H1 (cell line): ENCODE measurements around the gene GBF1. TPM values are rescaled to one million over a fixed set of nuclear protein-coding genes. Genes with fewer than 3 reads are reported as not detected.

Experiments used
- CTCF ChIA-PET: fragments of 300-600 bp; sonication (Branson Sonifier 250); formaldehyde crosslinking; loops from one replicate; lab custom pipeline; 2021; ENCODE audit not compliant: partially characterized antibody; lab: Charles Lee
- POLR2A ChIA-PET: fragments of 300-600 bp; sonication (Branson Sonifier 250); formaldehyde crosslinking; loops from one replicate; lab custom pipeline; 2021; ENCODE audit warnings: inconsistent platforms; ENCODE audit not compliant: partially characterized antibody; lab: Charles Lee
- DNase-seq, 2 experiments: peaks; one replicate each; pipeline versions ENCODE4 v3.0.0 to v3.0.0-alpha.2; 2010 to 2022; ENCODE audit warnings: low spot score in 2 of 2, low read depth in 1 of 2, mixed read lengths in 1 of 2
- FAIRE-seq: peaks from 2 replicates; lab custom pipeline; 2011; peaks lifted over from hg19 to GRCh38; lab: Jason Lieb, UNC
- H2AFZ ChIP-seq: 2 replicates; pipeline ENCODE4 v1.8.1; 2012; ENCODE audit warnings: low read length, inconsistent platforms
- H2AK5ac ChIP-seq: 2 replicates; pipeline ENCODE4 v1.6.1; 2013; ENCODE audit warnings: low read depth, low read length
- H2BK120ac ChIP-seq: replicated peaks from 2 replicates; pipeline ENCODE3; 2013; ENCODE audit warnings: low read depth, low read length, inconsistent platforms
- H2BK12ac ChIP-seq: 2 replicates; pipeline ENCODE4 v1.6.1; 2013; ENCODE audit warnings: low read depth, low read length
- H2BK15ac ChIP-seq: 2 replicates; pipeline ENCODE4 v1.6.1; 2013; ENCODE audit warnings: low read length
- H2BK20ac ChIP-seq: 2 replicates; pipeline ENCODE4 v1.6.1; 2013; ENCODE audit warnings: low read length
- H2BK5ac ChIP-seq: 2 replicates; pipeline ENCODE4 v1.6.1; 2013; ENCODE audit warnings: low read depth, low read length
- H3K14ac ChIP-seq: 2 replicates; pipeline ENCODE4 v1.6.1; 2013; ENCODE audit warnings: inconsistent platforms; ENCODE audit not compliant: insufficient read length
- H3K18ac ChIP-seq: 2 replicates; pipeline ENCODE4 v1.6.1; 2013; ENCODE audit warnings: low read length; ENCODE audit errors: extremely low read depth
- H3K23ac ChIP-seq: 2 replicates; pipeline ENCODE4 v1.6.1; 2013; ENCODE audit warnings: inconsistent platforms; ENCODE audit not compliant: insufficient read length
- H3K23me2 ChIP-seq: 2 replicates; pipeline ENCODE4 v1.6.1; 2013; ENCODE audit warnings: low read depth, low read length
- H3K27ac ChIP-seq: 2 replicates; pipeline ENCODE4 v1.6.1; 2011; ENCODE audit warnings: low read depth, low read length, inconsistent platforms
- H3K27me3 ChIP-seq, 4 experiments: replicated peaks in 1 of 4; 1 replicate in 1 of 4; 2 replicates in 3 of 4; pipeline versions ENCODE4 v1.6.1 to v1.8.1; 2011 to 2013; ENCODE audit warnings: low read length in 3 of 4, mild to moderate bottlenecking in 3 of 4, inconsistent platforms in 2 of 4, mixed read lengths in 2 of 4, moderate library complexity in 1 of 4; ENCODE audit not compliant: control insufficient read depth in 3 of 4, insufficient read depth in 3 of 4; ENCODE audit errors: extremely low read depth in 1 of 4
- H3K36me3 ChIP-seq, 4 experiments: 2 replicates each; pipeline versions ENCODE4 v1.6.1 to v1.8.1; 2011 to 2013; ENCODE audit warnings: mild to moderate bottlenecking in 4 of 4, low read length in 3 of 4, moderate library complexity in 2 of 4, control low read depth in 1 of 4, inconsistent platforms in 1 of 4; ENCODE audit not compliant: insufficient read depth in 4 of 4, control insufficient read depth in 2 of 4
- H3K4ac ChIP-seq: replicated peaks from 2 replicates; pipeline ENCODE3; 2013; ENCODE audit warnings: low read length, low read depth, mixed read lengths, inconsistent platforms; ENCODE audit not compliant: insufficient read length
- H3K4me1 ChIP-seq, 4 experiments: replicated peaks in 1 of 4; 1 replicate in 1 of 4; 2 replicates in 3 of 4; pipeline versions ENCODE4 v1.6.1 to v1.8.1; 2011 to 2013; ENCODE audit warnings: low read length in 3 of 4, inconsistent platforms in 2 of 4, mixed read lengths in 1 of 4; ENCODE audit not compliant: insufficient read depth in 4 of 4, control insufficient read depth in 3 of 4
- H3K4me2 ChIP-seq, 2 experiments: 2 replicates each; pipeline versions ENCODE4 v1.6.1 to v1.8.1; 2011 to 2013; ENCODE audit warnings: low read depth in 2 of 2, low read length in 2 of 2, control low read depth in 1 of 2, inconsistent platforms in 1 of 2, mild to moderate bottlenecking in 1 of 2; ENCODE audit not compliant: insufficient read depth in 1 of 2
- H3K4me3 ChIP-seq, 4 experiments: fragments of 200-600, 300-600 bp in 1 of 4; sonication (generic), shearing (Covaris generic), sonication (Bioruptor Twin) in 1 of 4; 2 replicates each; pipeline versions ENCODE4 v1.5.1 to v1.8.1; 2011 to 2016; ENCODE audit warnings: low read length in 4 of 4, low read depth in 3 of 4, control low read depth in 2 of 4, inconsistent platforms in 2 of 4, mild to moderate bottlenecking in 2 of 4, mixed read lengths in 1 of 4, moderate library complexity in 1 of 4; ENCODE audit not compliant: insufficient read depth in 2 of 4; ENCODE audit errors: extremely low read depth in 1 of 4
- H3K56ac ChIP-seq: replicated peaks from 2 replicates; pipeline ENCODE3; 2013; ENCODE audit warnings: low read depth, mild to moderate bottlenecking, mixed read lengths, low read length, inconsistent platforms; ENCODE audit not compliant: insufficient read length
- H3K79me1 ChIP-seq: 2 replicates; pipeline ENCODE4 v1.6.1; 2013; ENCODE audit warnings: low read depth, low read length, control low read depth
- H3K79me2 ChIP-seq, 2 experiments: 2 replicates each; pipeline versions ENCODE4 v1.6.1 to v1.8.1; 2012 to 2013; ENCODE audit warnings: low read length in 2 of 2, mild to moderate bottlenecking in 2 of 2, inconsistent platforms in 1 of 2; ENCODE audit not compliant: insufficient read depth in 2 of 2, control insufficient read depth in 1 of 2
- H3K9ac ChIP-seq, 4 experiments: replicated peaks in 1 of 4; 1 replicate in 1 of 4; 2 replicates in 3 of 4; pipeline versions ENCODE4 v1.6.1 to v1.8.1; 2011 to 2013; ENCODE audit warnings: low read depth in 3 of 4, low read length in 3 of 4, control low read depth in 2 of 4, mild to moderate bottlenecking in 2 of 4, moderate library complexity in 2 of 4, inconsistent platforms in 1 of 4; ENCODE audit errors: extremely low read depth in 1 of 4
- H3K9me3 ChIP-seq, 2 experiments: 2 replicates each; pipeline versions ENCODE4 v1.6.1 to v1.8.1; 2012 to 2013; ENCODE audit warnings: mild to moderate bottlenecking in 2 of 2, moderate library complexity in 2 of 2, control low read depth in 1 of 2, inconsistent platforms in 1 of 2, low read depth in 1 of 2, low read length in 1 of 2, mixed read lengths in 1 of 2; ENCODE audit not compliant: insufficient read depth in 2 of 2
- H4K20me1 ChIP-seq, 2 experiments: replicated peaks in 1 of 2; 2 replicates each; pipeline versions ENCODE3 to v1.8.1; 2011 to 2013; ENCODE audit warnings: inconsistent platforms in 2 of 2, low read length in 2 of 2, mild to moderate bottlenecking in 1 of 2; ENCODE audit not compliant: insufficient read depth in 2 of 2, control insufficient read depth in 1 of 2
- H4K5ac ChIP-seq: 2 replicates; pipeline ENCODE4 v1.6.1; 2013; ENCODE audit warnings: low read length, low read depth, mixed read lengths, inconsistent platforms; ENCODE audit not compliant: insufficient read length
- H4K8ac ChIP-seq: 2 replicates; pipeline ENCODE4 v1.8.0; 2013; ENCODE audit warnings: mild to moderate bottlenecking, moderate library complexity, low read length, inconsistent platforms; ENCODE audit not compliant: insufficient read depth; ENCODE audit errors: extremely low read depth
- H4K91ac ChIP-seq: replicated peaks from 2 replicates; pipeline ENCODE3; 2013; ENCODE audit warnings: low read length, mixed read lengths, inconsistent platforms; ENCODE audit not compliant: insufficient read length
- JUND ChIP-seq: IDR thresholded peaks from 2 replicates; pipeline ENCODE4 v1.6.1; 2011; ENCODE audit warnings: mild to moderate bottlenecking, improper control_type of control experiment, low read length
- NRF1 ChIP-seq: IDR thresholded peaks from 2 replicates; pipeline ENCODE4 v1.6.1; 2011; ENCODE audit warnings: mild to moderate bottlenecking, low read depth, low read length, improper control_type of control experiment
- RBBP5 ChIP-seq: IDR thresholded peaks from 2 replicates; pipeline ENCODE4 v1.7.1; 2012; ENCODE audit warnings: low read depth, mild to moderate bottlenecking, inconsistent platforms, low read length, moderate library complexity, borderline replicate concordance
- SP2 ChIP-seq: IDR thresholded peaks from 2 replicates; pipeline ENCODE4 v1.6.1; 2012; ENCODE audit warnings: mild to moderate bottlenecking, low read length, inconsistent platforms
- SUZ12 ChIP-seq: fragments of 200-600 bp; sonication (generic); IDR thresholded peaks from 2 replicates; pipeline ENCODE4 v1.6.1; 2012; ENCODE audit warnings: mild to moderate bottlenecking, inconsistent platforms, low read length, moderate library complexity, mixed read lengths
- YY1 ChIP-seq: IDR thresholded peaks from 2 replicates; pipeline ENCODE4 v1.6.1; 2011; ENCODE audit warnings: low read depth, mild to moderate bottlenecking, low read length
- WGBS, 2 experiments: shearing (Covaris generic) in 1 of 2; methylation state at CpG; one replicate each; pipeline versions ENCODE4 v1.1.6 to v1.1.7; 2013 to 2015; ENCODE audit warnings: low lambda C conversion rate in 2 of 2, mixed read lengths in 2 of 2, inconsistent platforms in 1 of 2, low coverage in 1 of 2, missing lambda C conversion rate in 1 of 2; ENCODE audit not compliant: insufficient replicate concordance in 2 of 2, insufficient coverage in 1 of 2, insufficient read length in 1 of 2; ENCODE audit errors: extremely low coverage in 1 of 2, missing lambda C conversion rate in 1 of 2; 5-methylcytosine and 5-hydroxymethylcytosine counted together
- polyA plus RNA-seq, 7 experiments: library from polyadenylated mRNA; depleted of rRNA in 3 of 7; stranded (reverse) in 5 of 7; unstranded in 2 of 7; fragments of >200 nt in 5 of 7; fragments of 200-250 nt in 2 of 7; gene quantifications; 1 replicate in 5 of 7; 2 replicates in 1 of 7; 4 replicates in 1 of 7; pipeline versions ENCODE4 v1.2.1 to v1.2.3, GENCODE V29; 2011 to 2013; ENCODE audit warnings: missing spikeins in 2 of 7, mixed read lengths in 2 of 7
- total RNA-seq: library from RNA; stranded (reverse); fragmentation: NEBNext Ultra II Directional; extraction: Animal tissue kit (Norgen Biotek cat#: 25700); gene quantifications from 2 replicates; pipeline ENCODE4 v1.2.1, GENCODE V29; 2021

Gene GBF1
- total and polyA plus RNA-seq, 2 of the 8 experiments (the other 6 are each of a cell fraction or from before 2014, with no cell fraction given), result 11.0 to 25.5 TPM

GRCh38 chr10:102384606-102385429 lies 139.5 kb downstream of the GBF1 start:
- no peak for TF ChIP-seq YY1
- no peak for TF ChIP-seq RBBP5
- TF ChIP-seq NRF1, result no peak
- no peak for TF ChIP-seq SUZ12
- TF ChIP-seq SP2, result no peak
- no peak for TF ChIP-seq JUND

More at GRCh38 chr10:102384606-102385429, 139.5 kb downstream of the GBF1 start:
- Histone ChIP-seq H4K5ac (no peak overlapping the region), H3K36me3 (peaks cover 3 to 14% (median 7%) of the 10 kb centered on the region in 4 experiments; a peak in 4 of 8 replicates), H2BK5ac (no peak overlapping the region), H3K23ac (no peak overlapping the region), H3K9ac (no peak overlapping the region), H2AFZ (no peak overlapping the region), H3K4me2 (no peak overlapping the region), H2BK20ac (no peak overlapping the region), H2AK5ac (no peak overlapping the region), H3K14ac (no peak overlapping the region), H3K79me2 (no peaks in the 10 kb centered on the region), H3K79me1 (no peaks in the 10 kb centered on the region), H3K9me3 (no peaks in the 10 kb centered on the region), H3K18ac (no peak overlapping the region), H3K4ac (no peak overlapping the region), H3K27me3 (no peaks in the 10 kb centered on the region), H3K4me1 (0 out of 7 replicates have a peak, but pooled peaks cover 0 to 2% (median 0%) of the 10 kb centered on the region in 4 experiments), H2BK120ac (no peak overlapping the region), H2BK15ac (no peak overlapping the region), H2BK12ac (no peak overlapping the region), H3K27ac (no peak overlapping the region), H3K23me2 (no peaks in the 10 kb centered on the region), H4K20me1 (peaks cover 0 to 2% of the 10 kb centered on the region in 2 experiments), H4K91ac (no peak overlapping the region), H3K4me3 (no peak overlapping the region), H4K8ac (no peak overlapping the region), H3K56ac (no peak overlapping the region)
- 85% methylated on average over 4 of the region's 4 CpGs; no CpG with 5 or more reads in 1 of the 2 experiments for WGBS, 2 experiments
- FAIRE-seq (no peak), DNase-seq (no peak)
- ChIA-PET CTCF (interaction anchor here (0.6 to 17.7 kb wide), 36 partner anchors 11 to 265 kb away, joined by 3 to 357 read pairs (median 5); partner anchors contain the start of genes ELOVL3, FBXL15 and NFKB2), POLR2A (interaction anchor here (0.9 to 2.3 kb wide), 4 partner anchors 20 to 154 kb away, joined by 3 to 9 read pairs (median 4); partner anchors contain the start of gene CUEDC2)
